Activated CD8-positive, alpha-beta T cell treated with anti-CD3 and anti-CD28 coated beads, Interleukin-2, amount 10 ng/mL, durations not matched to agents 7 days and 5 days (primary cell): Measurements from ENCODE around the gene LDLRAP1. TPM values are rescaled to one million over a fixed set of nuclear protein-coding genes. Genes with fewer than 3 reads are reported as not detected.

Experiments
- ATAC-seq: fragments of 150-1000 bp; cut with Tn5 transposase; one replicate; pipeline ENCODE4 v1.10.0; 2021; ENCODE audit warnings: moderate library complexity
- CTCF ChIA-PET: fragments of 350-600 bp; sonication (Branson Sonifier 250); formaldehyde crosslinking; loops from one replicate; lab custom pipeline; 2021; ENCODE audit warnings: antibody characterized with exemption; lab: Charles Lee
- POLR2A ChIA-PET: fragments of 350-600 bp; sonication (Branson Sonifier 250); formaldehyde crosslinking; loops from one replicate; lab custom pipeline; 2021; ENCODE audit warnings: antibody characterized with exemption; lab: Charles Lee
- DNase-seq: peaks from one replicate; pipeline ENCODE4 v3.0.0-alpha.2; 2020
- H3K27ac Mint-ChIP-seq: one replicate; pipeline ENCODE4 v1.8.0; 2021; ENCODE audit warnings: mild to moderate bottlenecking, mixed read lengths
- H3K27me3 Mint-ChIP-seq: one replicate; pipeline ENCODE4 v1.8.0; 2021; ENCODE audit warnings: low read depth, mixed read lengths
- H3K36me3 Mint-ChIP-seq: one replicate; pipeline ENCODE4 v1.8.0; 2021; ENCODE audit warnings: low read depth, mixed read lengths
- H3K4me1 Mint-ChIP-seq: one replicate; pipeline ENCODE4 v1.8.0; 2021; ENCODE audit warnings: low read depth, mixed read lengths
- H3K4me3 Mint-ChIP-seq: one replicate; pipeline ENCODE4 v1.8.0; 2021; ENCODE audit warnings: mild to moderate bottlenecking, mixed read lengths
- H3K9me3 Mint-ChIP-seq: one replicate; pipeline ENCODE4 v1.8.0; 2022; ENCODE audit warnings: mixed read lengths; ENCODE audit not compliant: insufficient read depth
- total RNA-seq, 2 experiments: library from RNA; stranded (reverse); gene quantifications; one replicate each; pipeline ENCODE4 v1.2.3, GENCODE V29; 2021

Gene LDLRAP1
- total RNA-seq, 2 experiments from 2014 or later = 30.7 to 31.3 TPM

DNA sequence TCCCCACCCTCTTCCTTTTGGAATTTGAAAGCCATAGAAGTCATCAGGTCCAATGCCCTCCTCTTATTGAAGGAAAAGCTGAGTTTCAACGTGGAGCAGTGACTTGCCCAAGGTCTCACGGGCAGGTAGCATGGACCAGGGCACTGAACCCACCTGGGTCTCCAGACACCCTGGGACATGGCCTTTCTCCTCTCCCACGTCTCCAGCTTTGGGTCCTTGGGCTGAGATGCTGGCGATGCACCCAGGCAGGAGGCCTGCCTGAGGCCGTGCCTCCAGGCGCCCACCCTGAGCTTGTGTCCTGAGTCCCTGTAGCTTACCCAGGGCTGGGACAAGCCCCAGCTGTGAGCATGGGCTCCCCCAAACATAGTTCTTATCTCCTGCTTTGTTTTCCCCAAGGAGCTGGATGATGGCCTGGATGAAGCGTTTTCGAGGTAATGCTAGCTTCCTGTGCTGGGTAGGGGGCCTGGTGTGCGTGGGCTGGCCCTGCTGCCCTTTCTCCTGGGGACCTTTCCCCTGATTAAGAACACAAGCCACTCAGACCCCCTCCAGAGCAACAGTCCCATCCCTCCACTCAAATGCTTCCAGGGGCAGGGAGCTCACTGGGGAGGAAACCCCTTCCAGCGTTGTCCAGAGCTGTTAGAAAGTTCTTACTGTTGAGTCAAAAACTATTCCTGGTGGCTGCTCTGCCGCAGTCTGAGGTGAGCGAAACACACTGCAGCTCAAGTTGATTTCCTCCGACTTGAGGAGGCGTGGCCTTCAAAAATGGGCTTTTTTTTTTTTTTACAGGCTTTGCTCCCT, 21.6 kb downstream of the LDLRAP1 start:
- peaks cover 94% of the 10 kb centered on the region for H3K4me1 Mint-ChIP-seq
- peak; percentile 41 for ATAC-seq
- no peaks in the 10 kb centered on the region for H3K27me3 Mint-ChIP-seq
- peak overlapping the region; percentile 62 for H3K4me3 Mint-ChIP-seq
- CTCF ChIA-PET = interaction anchor here (0.5 to 3.2 kb wide), 15 partner anchors 8 to 246 kb away, joined by 3 to 19 read pairs (median 4); no protein-coding TSS in a partner anchor
- POLR2A ChIA-PET = interaction anchor here (0.6 to 2.2 kb wide), 5 partner anchors 11 to 538 kb away, joined by 4 to 9 read pairs (median 5); partner anchors contain the start of gene MTFR1L
- H3K9me3 Mint-ChIP-seq = no peaks in the 10 kb centered on the region
- DNase-seq = peak; percentile 70
- H3K36me3 Mint-ChIP-seq = peaks cover 36% of the 10 kb centered on the region
- peak overlapping the region; percentile 81 for H3K27ac Mint-ChIP-seq

GRCh38 chr1:25565626-25566025, 22.2 kb downstream of the LDLRAP1 start:
- POLR2A ChIA-PET = interaction anchor here (0.8 to 2.2 kb wide), 4 partner anchors 12 to 537 kb away, joined by 4 to 9 read pairs (median 6); partner anchors contain the start of gene MTFR1L
- Mint-ChIP-seq H3K4me3 (peak overlapping the region; percentile 62), H3K4me1 (peaks cover 87% of the 10 kb centered on the region)

GRCh38 chr1:25566176-25566729, 22.8 kb downstream of the LDLRAP1 start:
- Mint-ChIP-seq H3K27ac (peak overlapping the region; percentile 84), H3K9me3 (no peaks in the 10 kb centered on the region), H3K27me3 (no peaks in the 10 kb centered on the region), H3K4me1 (peaks cover 81% of the 10 kb centered on the region), H3K4me3 (peak overlapping the region; percentile 58), H3K36me3 (peaks cover 35% of the 10 kb centered on the region)
- ATAC-seq = no peak
- no peak for DNase-seq
- ChIA-PET CTCF (interaction anchor here (0.6 to 3.2 kb wide), 16 partner anchors 13 to 229 kb away, joined by 3 to 19 read pairs (median 4); partner anchors contain the start of gene LDLRAP1), POLR2A (no interaction called here)

More at GRCh38 chr1:25565626-25566025, 22.2 kb downstream of the LDLRAP1 start:
- Mint-ChIP-seq H3K27ac (peak overlapping the region; percentile 81), H3K27me3 (no peaks in the 10 kb centered on the region), H3K9me3 (no peaks in the 10 kb centered on the region), H3K36me3 (peaks cover 35% of the 10 kb centered on the region)
- ATAC-seq = no peak
- CTCF ChIA-PET = interaction anchor here (0.6 to 3.2 kb wide), 21 partner anchors 8 to 245 kb away, joined by 3 to 19 read pairs (median 4); partner anchors contain the start of gene LDLRAP1
- DNase-seq = no peak

- Mint-ChIP-seq H3K4me3 (peak overlapping the region; percentile 58), H3K27ac (peak overlapping the region; percentile 84), H3K9me3 (no peaks in the 10 kb centered on the region), H3K27me3 (no peaks in the 10 kb centered on the region), H3K36me3 (peaks cover 31% of the 10 kb centered on the region), H3K4me1 (peaks cover 75% of the 10 kb centered on the region)
- POLR2A ChIA-PET = no interaction called here
- DNase-seq = peak; percentile 63
- CTCF ChIA-PET = interaction anchor here (1.0 to 3.2 kb wide), 14 partner anchors 13 to 231 kb away, joined by 3 to 19 read pairs (median 4); partner anchors contain the start of gene LDLRAP1
- no peak for ATAC-seq
These were observed 23.4 kb downstream of the LDLRAP1 start for GRCh38 chr1:25566730-25567341.

- Mint-ChIP-seq H3K36me3 (peaks cover 29% of the 10 kb centered on the region), H3K9me3 (no peaks in the 10 kb centered on the region), H3K4me3 (no peak overlapping the region), H3K27me3 (no peaks in the 10 kb centered on the region), H3K4me1 (peaks cover 71% of the 10 kb centered on the region), H3K27ac (no peak overlapping the region)
- CTCF ChIA-PET = interaction anchor here (1.2 to 3.2 kb wide), 5 partner anchors 12 to 231 kb away, joined by 3 to 19 read pairs (median 11); no protein-coding TSS in a partner anchor
- no peak for ATAC-seq
- POLR2A ChIA-PET = interaction anchor here (0.6 kb wide), 1 partner anchor 12 kb away, joined by 3 read pairs; no protein-coding TSS in a partner anchor
- no peak for DNase-seq
These were observed 24.3 kb downstream of the LDLRAP1 start for GRCh38 chr1:25567710-25568089.

GRCh38 chr1:25568090-25568833, 24.9 kb downstream of the LDLRAP1 start:
- ChIA-PET CTCF (interaction anchor here (1.2 to 2.8 kb wide), 2 partner anchors 11 to 230 kb away, joined by 4 to 11 read pairs; no protein-coding TSS in a partner anchor), POLR2A (interaction anchor here (0.6 kb wide), 1 partner anchor 12 kb away, joined by 3 read pairs; no protein-coding TSS in a partner anchor)
- ATAC-seq (no peak), DNase-seq (no peak)
- Mint-ChIP-seq H3K4me1 (peaks cover 67% of the 10 kb centered on the region), H3K27ac (peak overlapping the region; percentile 20), H3K27me3 (no peaks in the 10 kb centered on the region), H3K4me3 (no peak overlapping the region), H3K36me3 (peaks cover 25% of the 10 kb centered on the region), H3K9me3 (no peaks in the 10 kb centered on the region)

- Mint-ChIP-seq H3K9me3 (no peaks in the 10 kb centered on the region), H3K27ac (peak overlapping the region; percentile 20), H3K27me3 (no peaks in the 10 kb centered on the region), H3K36me3 (peaks cover 24% of the 10 kb centered on the region), H3K4me3 (no peak overlapping the region), H3K4me1 (peaks cover 59% of the 10 kb centered on the region)
- CTCF ChIA-PET = no interaction called here
- DNase-seq (no peak), ATAC-seq (no peak)
- POLR2A ChIA-PET = no interaction called here
These were observed 25.6 kb downstream of the LDLRAP1 start for GRCh38 chr1:25568834-25569596.

GRCh38 chr1:25569597-25570396, 26.4 kb downstream of the LDLRAP1 start:
- POLR2A ChIA-PET = no interaction called here
- Mint-ChIP-seq H3K4me3 (no peak overlapping the region), H3K4me1 (peaks cover 51% of the 10 kb centered on the region), H3K9me3 (no peaks in the 10 kb centered on the region), H3K27me3 (no peaks in the 10 kb centered on the region), H3K36me3 (peaks cover 18% of the 10 kb centered on the region), H3K27ac (no peak overlapping the region)
- CTCF ChIA-PET = interaction anchor here (1.3 kb wide), 1 partner anchor 10 kb away, joined by 4 read pairs; no protein-coding TSS in a partner anchor
- DNase-seq (no peak), ATAC-seq (no peak)

- no peaks in the 10 kb centered on the region for H3K27me3 Mint-ChIP-seq
- H3K36me3 Mint-ChIP-seq = peaks cover 11% of the 10 kb centered on the region
- H3K4me1 Mint-ChIP-seq = peaks cover 40% of the 10 kb centered on the region
- no peak for ATAC-seq
- no peak overlapping the region for H3K27ac Mint-ChIP-seq
- ChIA-PET POLR2A (no interaction called here), CTCF (interaction anchor here (1.3 kb wide), 1 partner anchor 9 kb away, joined by 4 read pairs; no protein-coding TSS in a partner anchor)
- DNase-seq = no peak
- H3K9me3 Mint-ChIP-seq = no peaks in the 10 kb centered on the region
- H3K4me3 Mint-ChIP-seq = no peak overlapping the region
These were observed 27.6 kb downstream of the LDLRAP1 start for GRCh38 chr1:25570798-25571521.
